Left ventricle myocardium superior (tissue), 1 donor: ENCODE results near the gene TMEM179B. TPM values are rescaled to one million over a fixed set of nuclear protein-coding genes. Genes with fewer than 3 reads are reported as not detected.

ENCODE experiments used
- ATAC-seq: fragments of 200-7000 bp; cut with Tn5 transposase; one replicate; pipeline ENCODE4 v1.9.1; 2020; ENCODE audit warnings: mild to moderate bottlenecking, moderate library complexity
- DNase-seq: peaks from one replicate; pipeline ENCODE4 v3.0.0-alpha.2; 2020
- intact Hi-C: fragments of 100-400 bp; cut with micrococcal nuclease; formaldehyde crosslinking; loops from one replicate; pipeline ENCODE4 v1.11.0; 2022
- total RNA-seq: library from RNA; stranded (reverse); fragmentation: NEBNext Ultra II Directional; extraction: Animal tissue kit (Norgen Biotek cat#: 25700); gene quantifications from one replicate; pipeline ENCODE4 v1.2.1, GENCODE V29; 2021
- donor health status: DM: no; HTN: yes; CAD: no; lungs with severe emphysema.

The TMEM179B gene
- total RNA-seq, 1 donor from 2014 or later, result 16.9 TPM

GRCh38 chr11:62786318-62787004, 741 bp upstream of the TMEM179B start:
- intact Hi-C loops, result no loop called here
- peak; percentile 85 for ATAC-seq
- peak; percentile 94 for DNase-seq

GRCh38 chr11:62788991-62789390, 1.8 kb downstream of the TMEM179B start:
- ATAC-seq (no peak), DNase-seq (no peak)
- intact Hi-C loops, result no loop called here

GRCh38 chr11:62789576-62789975, 2.4 kb downstream of the TMEM179B start:
- no peak for DNase-seq
- no peak for ATAC-seq
- intact Hi-C loops, result no loop called here

GRCh38 chr11:62791501-62792201, 4.4 kb downstream of the TMEM179B start, which contains the start of gene TMEM223:
TMEM223 (minus strand) TSS chr11:62792006; CDS start chr11:62791994, 12 bp downstream.
- intact Hi-C loops, result no loop called here
- ATAC-seq (peak; percentile 87), DNase-seq (peak; percentile 95)

- ATAC-seq (peak; percentile 64), DNase-seq (peak; percentile 73)
- intact Hi-C loops, result no loop called here
Measured at GRCh38 chr11:62792202-62792575, 5.0 kb downstream of the TMEM179B start.

GRCh38 chr11:62794201-62794775, 7.1 kb downstream of the TMEM179B start:
- ATAC-seq (no peak), DNase-seq (no peak)
- intact Hi-C loops, result no loop called here

GRCh38 chr11:62796281-62796680, 9.1 kb downstream of the TMEM179B start:
- ATAC-seq (no peak), DNase-seq (no peak)
- intact Hi-C loops, result no loop called here

GRCh38 chr11:62799486-62799885, 12.3 kb downstream of the TMEM179B start:
- no peak for DNase-seq
- intact Hi-C loops, result no loop called here
- ATAC-seq, result no peak

GRCh38 chr11:62801071-62801470, 13.9 kb downstream of the TMEM179B start:
- DNase-seq (no peak), ATAC-seq (no peak)
- intact Hi-C loops, result no loop called here

GRCh38 chr11:62804310-62805075, 17.3 kb downstream of the TMEM179B start:
- intact Hi-C loops, result no loop called here
- ATAC-seq (peak; percentile 1), DNase-seq (no peak)

- intact Hi-C loops, result no loop called here
- peak; percentile 97 for DNase-seq
Measured at GRCh38 chr11:62805076-62805892, 18.1 kb downstream of the TMEM179B start, which contains the start of gene NXF1. NXF1 (minus strand) TSS chr11:62805440; CDS start chr11:62805356, 84 bp downstream.

GRCh38 chr11:62805961-62806441, 18.8 kb downstream of the TMEM179B start:
- ATAC-seq (peak; percentile 8), DNase-seq (no peak)
- intact Hi-C loops, result no loop called here

More at GRCh38 chr11:62805076-62805892, 18.1 kb downstream of the TMEM179B start, which contains the start of gene NXF1:
- ATAC-seq, result peak; percentile 92

- DNase-seq, result no peak
- intact Hi-C loops, result no loop called here
- ATAC-seq, result peak; percentile 66
Measured at GRCh38 chr11:62806611-62807121, 19.5 kb downstream of the TMEM179B start.

- intact Hi-C loops, result no loop called here
- ATAC-seq (no peak), DNase-seq (no peak)
Measured at GRCh38 chr11:62810748-62811147, 23.5 kb downstream of the TMEM179B start.

GRCh38 chr11:62811659-62812058, 24.5 kb downstream of the TMEM179B start:
- DNase-seq (no peak), ATAC-seq (no peak)
- intact Hi-C loops, result no loop called here

- ATAC-seq (no peak), DNase-seq (no peak)
- intact Hi-C loops, result no loop called here
Measured at GRCh38 chr11:62816557-62816956, 29.4 kb downstream of the TMEM179B start.

GRCh38 chr11:62817129-62817528, 29.9 kb downstream of the TMEM179B start:
- intact Hi-C loops, result no loop called here
- no peak for ATAC-seq
- no peak for DNase-seq

- intact Hi-C loops, result no loop called here
- ATAC-seq, result no peak
- DNase-seq, result no peak
Measured at GRCh38 chr11:62823677-62824076, 36.5 kb downstream of the TMEM179B start.
